ENCODE data around the gene PREPL. TPM values are rescaled to one million over a fixed set of nuclear protein-coding genes. Genes with fewer than 3 reads are reported as not detected.

Gene PREPL
- total and polyA plus RNA-seq, 9 of the 15 experiments (the other 6 are each of a cell fraction or from before 2014, with no cell fraction given): 11.6 to 58.9 (median 27.2) TPM

DNA sequence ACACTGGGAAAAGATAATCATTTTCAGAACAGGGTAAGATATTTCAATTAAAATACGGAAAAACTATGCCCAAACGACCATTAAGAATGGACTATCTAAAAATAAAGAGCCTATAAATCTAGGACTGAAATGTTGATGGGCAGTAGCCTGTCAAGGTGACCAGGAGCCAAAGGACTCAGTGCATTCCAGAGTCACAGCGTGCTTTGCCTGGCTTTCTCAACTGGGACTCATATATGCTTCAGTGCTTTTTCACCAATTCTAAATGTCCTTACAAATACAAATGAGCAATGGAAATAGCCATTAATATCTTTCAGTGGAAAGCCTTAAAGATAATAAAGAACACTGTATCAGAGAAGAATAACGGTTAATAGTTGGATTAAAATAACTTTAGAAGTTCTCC lies 35.4 kb downstream of the PREPL start (continued):
- TF ChIP-seq, protein P1, sequence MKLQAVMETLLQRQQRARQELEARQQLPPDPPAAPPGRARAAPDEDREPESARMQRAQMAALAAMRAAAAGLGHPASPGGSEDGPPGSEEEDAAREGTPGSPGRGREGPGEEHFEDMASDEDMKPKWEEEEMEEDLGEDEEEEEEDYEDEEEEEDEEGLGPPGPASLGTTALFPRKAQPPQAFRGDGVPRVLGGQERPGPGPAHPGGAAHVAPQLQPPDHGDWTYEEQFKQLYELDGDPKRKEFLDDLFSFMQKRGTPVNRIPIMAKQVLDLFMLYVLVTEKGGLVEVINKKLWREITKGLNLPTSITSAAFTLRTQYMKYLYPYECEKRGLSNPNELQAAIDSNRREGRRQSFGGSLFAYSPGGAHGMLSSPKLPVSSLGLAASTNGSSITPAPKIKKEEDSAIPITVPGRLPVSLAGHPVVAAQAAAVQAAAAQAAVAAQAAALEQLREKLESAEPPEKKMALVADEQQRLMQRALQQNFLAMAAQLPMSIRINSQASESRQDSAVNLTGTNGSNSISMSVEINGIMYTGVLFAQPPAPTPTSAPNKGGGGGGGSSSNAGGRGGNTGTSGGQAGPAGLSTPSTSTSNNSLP (IDR thresholded peaks at IDR 0.05; ENCODE audit: borderline replicate concordance, low read depth, low read length): no peak
- TF ChIP-seq CBX3 (IDR thresholded peaks at IDR 0.05; ENCODE audit: borderline replicate concordance in 1 of 2, low read length in 2 of 2) (no peak), RFX7 (CRISPR knock-in tag; IDR thresholded peaks at IDR 0.05) (no peak), HDAC3 (IDR thresholded peaks at IDR 0.05; ENCODE audit: borderline replicate concordance, partially characterized antibody) (no peak)

DNA sequence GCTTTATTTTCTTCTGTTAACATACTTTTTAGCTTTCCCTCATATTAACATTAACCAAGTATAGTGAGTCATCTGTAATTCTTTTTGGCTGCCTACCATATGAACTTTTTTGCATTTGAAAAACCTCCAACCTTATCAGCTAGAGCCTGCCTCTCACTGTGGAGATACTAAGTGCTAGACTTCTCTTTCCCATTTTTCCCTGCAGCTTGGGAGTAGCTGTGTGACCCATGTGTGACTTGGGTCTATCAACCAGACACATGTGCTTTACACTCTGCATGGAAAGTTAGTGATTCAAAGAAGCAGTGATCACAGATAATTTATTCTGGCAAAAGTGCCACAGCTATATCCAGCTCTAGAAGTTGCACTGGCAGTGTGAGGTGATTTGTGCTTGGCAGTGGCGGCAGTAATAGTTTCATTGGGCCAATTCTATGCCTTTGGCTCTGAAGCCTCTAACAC lies 36.3 kb downstream of the PREPL start:
- Histone ChIP-seq H3K4me2 (ENCODE audit: insufficient read depth, low read length) (peak overlapping the region; percentile 9; the same call in 1 of the 2 replicates), H3K4me1 (replicated peaks in 1 of 2; ENCODE audit: control insufficient read depth in 2 of 2, insufficient read depth in 2 of 2, low read length in 2 of 2) (peaks cover 4 to 7% of the 10 kb centered on the region in 2 experiments; a peak in 3 of 5 replicates), H2AFZ (ENCODE audit: low read depth, low read length) (no peak overlapping the region), H3K9me3 (replicated peaks; ENCODE audit: control insufficient read depth, insufficient read depth, low read depth, low read length) (no peaks in the 10 kb centered on the region), H3K9ac (ENCODE audit: insufficient read depth in 1 of 2, low read depth in 2 of 2, low read length in 2 of 2) (no peak overlapping the region), H3K36me3 (ENCODE audit: control insufficient read depth, insufficient read depth, low read length) (peaks cover 66% of the 10 kb centered on the region), H3K9me1 (ENCODE audit: control insufficient read depth, insufficient read depth, low read length) (no peaks in the 10 kb centered on the region), H4K20me1 (replicated peaks; ENCODE audit: control insufficient read depth, insufficient read depth, low read length) (no peaks in the 10 kb centered on the region), H3K4me3 (no peak overlapping the region), H3K27me3 (ENCODE audit: control insufficient read depth in 2 of 2, insufficient read depth in 2 of 2, low read length in 2 of 2) (no peaks in the 10 kb centered on the region), H3K79me2 (ENCODE audit: control insufficient read depth, insufficient read depth, low read length) (no peaks in the 10 kb centered on the region), H3K27ac (ENCODE audit: extremely low read depth, low read depth, low read length) (peak overlapping the region; percentile 33; the same call in 2 of the 3 replicates)
- DNase-seq (ENCODE audit: extremely low read depth in 1 of 4, low spot score in 3 of 4): peak; percentile 10 to 68 (median 35)
- ATAC-seq: peak; percentile 82
- no TSS peak for BruUV-seq (replicated peaks)
- intact Hi-C loops (cut with micrococcal nuclease) (no loop called here), in situ Hi-C loops (cut with MboI) (no loop called here)
- FAIRE-seq: peak; percentile 75
- POLR2A ChIA-PET: no interaction called here
- 79% methylated on average over 1 of the region's 1 CpG for WGBS (ENCODE audit: insufficient coverage, low coverage, missing lambda C conversion rate)
- CTCF ChIA-PET (ENCODE audit: low intra/inter-chr PET ratio): no interaction called here
- TF ChIP-seq TCF3 (CRISPR knock-in tag; IDR thresholded peaks at IDR 0.05) (peak; percentile 75), ATF7 (IDR thresholded peaks at IDR 0.05) (no peak), ZNF384 (IDR thresholded peaks at IDR 0.05; ENCODE audit: low read depth, low read length) (no peak), POLR2AphosphoS5 (IDR thresholded peaks at IDR 0.05; ENCODE audit: control insufficient read depth, insufficient read depth, low read depth, low read length) (peak; percentile 22; the same call in 1 of the 2 replicates), NFIX (CRISPR knock-in tag; IDR thresholded peaks at IDR 0.05; ENCODE audit: low read depth) (no peak)
- TF ChIP-seq, protein P2, sequence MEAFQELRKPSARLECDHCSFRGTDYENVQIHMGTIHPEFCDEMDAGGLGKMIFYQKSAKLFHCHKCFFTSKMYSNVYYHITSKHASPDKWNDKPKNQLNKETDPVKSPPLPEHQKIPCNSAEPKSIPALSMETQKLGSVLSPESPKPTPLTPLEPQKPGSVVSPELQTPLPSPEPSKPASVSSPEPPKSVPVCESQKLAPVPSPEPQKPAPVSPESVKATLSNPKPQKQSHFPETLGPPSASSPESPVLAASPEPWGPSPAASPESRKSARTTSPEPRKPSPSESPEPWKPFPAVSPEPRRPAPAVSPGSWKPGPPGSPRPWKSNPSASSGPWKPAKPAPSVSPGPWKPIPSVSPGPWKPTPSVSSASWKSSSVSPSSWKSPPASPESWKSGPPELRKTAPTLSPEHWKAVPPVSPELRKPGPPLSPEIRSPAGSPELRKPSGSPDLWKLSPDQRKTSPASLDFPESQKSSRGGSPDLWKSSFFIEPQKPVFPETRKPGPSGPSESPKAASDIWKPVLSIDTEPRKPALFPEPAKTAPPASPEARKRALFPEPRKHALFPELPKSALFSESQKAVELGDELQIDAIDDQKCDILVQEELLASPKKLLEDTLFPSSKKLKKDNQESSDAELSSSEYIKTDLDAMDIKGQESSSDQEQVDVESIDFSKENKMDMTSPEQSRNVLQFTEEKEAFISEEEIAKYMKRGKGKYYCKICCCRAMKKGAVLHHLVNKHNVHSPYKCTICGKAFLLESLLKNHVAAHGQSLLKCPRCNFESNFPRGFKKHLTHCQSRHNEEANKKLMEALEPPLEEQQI (IDR thresholded peaks at IDR 0.05): no peak
- TF ChIP-seq, protein P3, sequence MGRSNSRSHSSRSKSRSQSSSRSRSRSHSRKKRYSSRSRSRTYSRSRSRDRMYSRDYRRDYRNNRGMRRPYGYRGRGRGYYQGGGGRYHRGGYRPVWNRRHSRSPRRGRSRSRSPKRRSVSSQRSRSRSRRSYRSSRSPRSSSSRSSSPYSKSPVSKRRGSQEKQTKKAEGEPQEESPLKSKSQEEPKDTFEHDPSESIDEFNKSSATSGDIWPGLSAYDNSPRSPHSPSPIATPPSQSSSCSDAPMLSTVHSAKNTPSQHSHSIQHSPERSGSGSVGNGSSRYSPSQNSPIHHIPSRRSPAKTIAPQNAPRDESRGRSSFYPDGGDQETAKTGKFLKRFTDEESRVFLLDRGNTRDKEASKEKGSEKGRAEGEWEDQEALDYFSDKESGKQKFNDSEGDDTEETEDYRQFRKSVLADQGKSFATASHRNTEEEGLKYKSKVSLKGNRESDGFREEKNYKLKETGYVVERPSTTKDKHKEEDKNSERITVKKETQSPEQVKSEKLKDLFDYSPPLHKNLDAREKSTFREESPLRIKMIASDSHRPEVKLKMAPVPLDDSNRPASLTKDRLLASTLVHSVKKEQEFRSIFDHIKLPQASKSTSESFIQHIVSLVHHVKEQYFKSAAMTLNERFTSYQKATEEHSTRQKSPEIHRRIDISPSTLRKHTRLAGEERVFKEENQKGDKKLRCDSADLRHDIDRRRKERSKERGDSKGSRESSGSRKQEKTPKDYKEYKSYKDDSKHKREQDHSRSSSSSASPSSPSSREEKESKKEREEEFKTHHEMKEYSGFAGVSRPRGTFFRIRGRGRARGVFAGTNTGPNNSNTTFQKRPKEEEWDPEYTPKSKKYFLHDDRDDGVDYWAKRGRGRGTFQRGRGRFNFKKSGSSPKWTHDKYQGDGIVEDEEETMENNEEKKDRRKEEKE (IDR thresholded peaks at IDR 0.05; ENCODE audit: borderline replicate concordance in 1 of 2, control insufficient read depth in 1 of 2, low read depth in 2 of 2, low read length in 1 of 2): no peak
- TF ChIP-seq, protein P4, sequence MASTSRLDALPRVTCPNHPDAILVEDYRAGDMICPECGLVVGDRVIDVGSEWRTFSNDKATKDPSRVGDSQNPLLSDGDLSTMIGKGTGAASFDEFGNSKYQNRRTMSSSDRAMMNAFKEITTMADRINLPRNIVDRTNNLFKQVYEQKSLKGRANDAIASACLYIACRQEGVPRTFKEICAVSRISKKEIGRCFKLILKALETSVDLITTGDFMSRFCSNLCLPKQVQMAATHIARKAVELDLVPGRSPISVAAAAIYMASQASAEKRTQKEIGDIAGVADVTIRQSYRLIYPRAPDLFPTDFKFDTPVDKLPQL (IDR thresholded peaks at IDR 0.05; ENCODE audit: extremely low read depth, insufficient read length): no peak

Measured in K562 (cell line).